A673 (cell line): Measurements from ENCODE around the gene ATXN2. TPM values are rescaled to one million over a fixed set of nuclear protein-coding genes. Genes with fewer than 3 reads are reported as not detected.

Experiments used
- BruUV-seq: library from RNA; stranded (reverse); fragments of 400-500 nt; replicated peaks from 2 replicates; lab custom pipeline; 2021; lab: Mats Ljungman, UMichigan
- CTCF ChIA-PET: fragments of 300-600 bp; sonication (Branson Sonifier 250); formaldehyde crosslinking; loops from one replicate; lab custom pipeline; 2022; ENCODE audit warnings: antibody characterized with exemption; lab: Charles Lee
- POLR2A ChIA-PET: fragments of 300-600 bp; sonication (Branson Sonifier 250); formaldehyde crosslinking; loops from one replicate; lab custom pipeline; 2022; ENCODE audit warnings: antibody characterized with exemption; ENCODE audit not compliant: low non-redundant PET; lab: Charles Lee
- DNase-seq: peaks from one replicate; pipeline ENCODE4 v3.0.0-alpha.2; 2015; ENCODE audit warnings: low spot score
- H3K27ac ChIP-seq: fragments of 200-600 bp; sonication (generic); 2 replicates; pipeline ENCODE4 v1.5.1; 2016; ENCODE audit warnings: mixed run types, low read depth, mild to moderate bottlenecking, mixed read lengths, antibody characterized with exemption, low read length; ENCODE audit not compliant: poor library complexity, severe bottlenecking
- H3K27me3 ChIP-seq: fragments of 200-600 bp; sonication (generic); replicated peaks from 2 replicates; pipeline ENCODE4 v1.6.1; 2017; ENCODE audit warnings: mixed run types, low read depth, mild to moderate bottlenecking, mixed read lengths, antibody characterized with exemption, low read length; ENCODE audit not compliant: insufficient read depth, poor library complexity
- H3K36me3 ChIP-seq: fragments of 200-600 bp; sonication (generic); 2 replicates; pipeline ENCODE4 v1.6.1; 2016; ENCODE audit warnings: mixed run types, mild to moderate bottlenecking, mixed read lengths, antibody characterized with exemption, low read length; ENCODE audit not compliant: insufficient read depth, poor library complexity, severe bottlenecking
- H3K4me1 ChIP-seq: fragments of 200-600 bp; sonication (generic); 2 replicates; pipeline ENCODE4 v1.6.1; 2017; ENCODE audit warnings: mixed run types, mild to moderate bottlenecking, mixed read lengths, antibody characterized with exemption, low read length; ENCODE audit not compliant: insufficient read depth, poor library complexity, severe bottlenecking
- H3K4me3 ChIP-seq: fragments of 200-600 bp; sonication (generic); 2 replicates; pipeline ENCODE4 v1.5.1; 2016; ENCODE audit warnings: low read depth, mixed run types, mild to moderate bottlenecking, mixed read lengths, low read length; ENCODE audit not compliant: poor library complexity, severe bottlenecking
- H3K9me3 ChIP-seq: fragments of 200-600 bp; sonication (generic); 2 replicates; pipeline ENCODE4 v1.6.1; 2016; ENCODE audit warnings: mixed run types, low read depth, mild to moderate bottlenecking, mixed read lengths, antibody characterized with exemption, low read length; ENCODE audit not compliant: poor library complexity, severe bottlenecking
- EZH2 ChIP-seq: fragments of 200-600 bp; sonication (generic); IDR thresholded peaks from 2 replicates; pipeline ENCODE4 v1.6.1; 2017; ENCODE audit warnings: borderline replicate concordance, low read depth, mild to moderate bottlenecking, mixed read lengths, antibody characterized with exemption, low read length; ENCODE audit not compliant: poor library complexity, severe bottlenecking
- intact Hi-C: fragments of 100-400 bp; cut with micrococcal nuclease; formaldehyde crosslinking; loops from one replicate; pipeline ENCODE4 v1.10.0; 2022; ENCODE audit not compliant: unreplicated experiment
- total RNA-seq: library from RNA; stranded (reverse); gene quantifications from 2 replicates; pipeline ENCODE4 v1.2.3, GENCODE V29; 2021
- TF ChIP-seq, protein P1 (sequence below): fragments of 300-800, 200-600 bp; sonication (generic); conservative IDR thresholded peaks from 2 replicates; pipeline ENCODE4 v1.5.1; 2017; ENCODE audit warnings: low read depth, mild to moderate bottlenecking, antibody characterized with exemption, low read length, moderate library complexity, mixed read lengths

Gene ATXN2
- total RNA-seq, 1 experiment from 2014 or later = 94.4 TPM

DNA sequence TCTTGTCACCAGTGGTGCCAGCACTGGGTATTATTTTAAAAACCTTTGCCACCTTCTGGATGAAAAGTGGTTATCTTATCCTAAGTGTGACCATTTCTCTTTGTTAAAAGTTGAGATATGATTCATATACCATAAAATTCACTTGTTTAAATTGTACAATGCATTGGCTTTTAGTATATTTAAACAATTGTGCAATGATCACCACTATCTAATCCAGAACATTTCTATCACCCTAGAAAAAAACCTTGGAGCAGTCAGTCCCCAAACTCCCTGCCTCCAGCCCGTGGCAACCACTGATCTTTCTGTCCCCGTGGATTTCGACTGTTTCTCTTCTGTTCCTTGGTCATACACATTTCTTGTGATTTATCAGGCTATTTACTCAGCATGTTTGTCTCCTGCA, 165.1 kb downstream of the ATXN2 start:
- Histone ChIP-seq H3K4me3 (no peak overlapping the region), H3K9me3 (no peaks in the 10 kb centered on the region), H3K27me3 (no peaks in the 10 kb centered on the region), H3K27ac (peak overlapping the region; percentile 79), H3K4me1 (peaks cover 95% of the 10 kb centered on the region), H3K36me3 (peaks cover 4% of the 10 kb centered on the region)
- TF ChIP-seq EZH2 = no peak
- TF ChIP-seq, protein P1, sequence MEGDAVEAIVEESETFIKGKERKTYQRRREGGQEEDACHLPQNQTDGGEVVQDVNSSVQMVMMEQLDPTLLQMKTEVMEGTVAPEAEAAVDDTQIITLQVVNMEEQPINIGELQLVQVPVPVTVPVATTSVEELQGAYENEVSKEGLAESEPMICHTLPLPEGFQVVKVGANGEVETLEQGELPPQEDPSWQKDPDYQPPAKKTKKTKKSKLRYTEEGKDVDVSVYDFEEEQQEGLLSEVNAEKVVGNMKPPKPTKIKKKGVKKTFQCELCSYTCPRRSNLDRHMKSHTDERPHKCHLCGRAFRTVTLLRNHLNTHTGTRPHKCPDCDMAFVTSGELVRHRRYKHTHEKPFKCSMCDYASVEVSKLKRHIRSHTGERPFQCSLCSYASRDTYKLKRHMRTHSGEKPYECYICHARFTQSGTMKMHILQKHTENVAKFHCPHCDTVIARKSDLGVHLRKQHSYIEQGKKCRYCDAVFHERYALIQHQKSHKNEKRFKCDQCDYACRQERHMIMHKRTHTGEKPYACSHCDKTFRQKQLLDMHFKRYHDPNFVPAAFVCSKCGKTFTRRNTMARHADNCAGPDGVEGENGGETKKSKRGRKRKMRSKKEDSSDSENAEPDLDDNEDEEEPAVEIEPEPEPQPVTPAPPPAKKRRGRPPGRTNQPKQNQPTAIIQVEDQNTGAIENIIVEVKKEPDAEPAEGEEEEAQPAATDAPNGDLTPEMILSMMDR = no peak
- intact Hi-C loops = no loop called here
- POLR2A ChIA-PET = no interaction called here
- BruUV-seq = TSS peak; percentile 19
- no peak for DNase-seq
- CTCF ChIA-PET = no interaction called here

DNA sequence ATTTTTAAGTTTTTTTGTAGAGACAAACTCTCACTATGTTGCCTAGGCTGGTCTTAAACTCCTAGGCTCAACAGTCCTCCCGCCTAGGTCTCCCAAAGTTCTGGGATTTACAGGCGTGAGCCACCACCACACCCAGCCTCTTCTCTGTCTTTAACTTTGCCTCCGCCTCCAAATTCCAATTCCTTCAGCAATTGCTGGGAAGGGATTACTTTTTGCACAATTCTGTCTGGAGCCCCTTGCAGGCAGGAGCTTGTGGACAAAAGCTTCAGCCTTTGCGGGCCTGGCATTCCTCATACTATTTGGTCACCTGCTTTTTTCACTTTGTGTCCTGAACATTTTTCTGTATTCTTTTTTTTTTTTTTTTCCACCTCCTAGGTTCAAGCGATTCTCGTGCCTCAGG, 167.3 kb downstream of the ATXN2 start:
- no peaks in the 10 kb centered on the region for H3K9me3 ChIP-seq
- no peak for TF ChIP-seq EZH2
- TF ChIP-seq, protein P1 = no peak
- H3K27me3 ChIP-seq = no peaks in the 10 kb centered on the region
- ChIA-PET POLR2A (interaction anchor here (1.2 kb wide), 1 partner anchor 33 kb away, joined by 7 read pairs; no protein-coding TSS in a partner anchor), CTCF (no interaction called here)
- no peak overlapping the region for H3K4me3 ChIP-seq
- no TSS peak for BruUV-seq
- peaks cover 9% of the 10 kb centered on the region for H3K36me3 ChIP-seq
- intact Hi-C loops = no loop called here
- H3K4me1 ChIP-seq = peaks cover 90% of the 10 kb centered on the region
- no peak for DNase-seq
- peak overlapping the region; percentile 74 for H3K27ac ChIP-seq

DNA sequence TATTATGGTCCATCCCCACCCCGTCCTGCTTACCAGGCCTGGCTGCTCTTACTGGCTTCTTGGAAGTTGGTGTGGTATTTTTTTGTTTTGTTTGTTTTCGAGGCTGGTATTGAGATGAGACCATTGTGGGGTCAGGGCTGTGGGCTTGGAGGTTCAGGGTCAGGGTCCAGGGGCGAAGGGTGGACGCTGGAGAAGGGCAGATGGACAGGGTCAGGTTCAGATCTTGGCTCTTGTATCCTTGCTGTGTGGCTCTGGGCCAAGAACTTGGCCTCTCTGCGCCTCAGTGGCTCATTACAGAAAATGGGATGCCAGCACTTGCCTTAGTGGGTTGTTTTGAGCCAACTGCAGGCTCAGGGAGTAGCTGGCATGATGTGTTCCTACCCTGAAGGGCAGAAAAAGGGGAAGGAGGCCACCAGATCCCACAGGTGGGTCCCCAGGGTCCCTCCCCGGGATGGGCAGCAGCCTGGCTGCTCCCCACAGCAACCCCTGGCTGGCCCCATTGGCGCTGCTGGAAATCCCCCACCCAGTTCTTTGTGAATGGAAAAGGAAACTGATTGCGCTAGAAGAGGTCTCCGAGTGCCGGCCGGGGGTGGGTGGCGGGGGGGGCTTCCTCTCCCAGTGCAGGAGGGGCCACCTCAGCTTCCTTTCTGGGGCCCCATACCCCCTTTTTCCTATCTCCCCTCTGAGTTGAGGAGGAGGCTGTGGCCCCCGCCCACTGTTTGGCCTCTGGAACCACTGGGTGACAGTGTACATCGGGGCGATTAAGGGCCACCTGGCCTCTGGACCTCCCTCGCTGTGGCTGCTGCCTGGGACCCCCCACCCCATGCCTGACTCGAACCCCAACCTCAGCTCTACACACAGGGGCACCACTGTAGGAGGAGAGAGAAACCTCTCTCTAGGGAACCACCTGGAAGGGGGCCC, 168.4 kb downstream of the ATXN2 start:
- intact Hi-C loops = no loop called here
- BruUV-seq = no TSS peak
- H3K27ac ChIP-seq = peak overlapping the region; percentile 74
- no peak for DNase-seq
- POLR2A ChIA-PET = interaction anchor here (1.2 kb wide), 1 partner anchor 32 kb away, joined by 7 read pairs; no protein-coding TSS in a partner anchor
- CTCF ChIA-PET = interaction anchor here (1.2 kb wide), 1 partner anchor 33 kb away, joined by 4 read pairs; no protein-coding TSS in a partner anchor
- H3K36me3 ChIP-seq = peaks cover 13% of the 10 kb centered on the region
- no peaks in the 10 kb centered on the region for H3K9me3 ChIP-seq
- H3K4me1 ChIP-seq = peaks cover 83% of the 10 kb centered on the region
- no peaks in the 10 kb centered on the region for H3K27me3 ChIP-seq
- no peak for TF ChIP-seq EZH2
- TF ChIP-seq, protein P1 = no peak
- H3K4me3 ChIP-seq = peak overlapping the region; percentile 16
